ENCODE results near the gene VIPR1. TPM values are rescaled to one million over a fixed set of nuclear protein-coding genes. Genes with fewer than 3 reads are reported as not detected.
A peak's percentile ranks its signal among the peaks of the same experiment; 100 is the strongest.

VIPR1 gene
- total RNA-seq (2021) = 7.1 to 9.4 TPM (median 7.2 TPM) in 3 replicates
- percentile 46 among the genes with signal in this experiment for Bru-seq, nascent RNA
- long read RNA-seq, experiment 1, transcript VIPR1-201 (13 exons, 2,773 nt) = major isoform, 7 of 14 reads
- long read RNA-seq, experiment 1, partial matches to known transcripts = 3 of 14 reads
- long read RNA-seq, experiment 1, other reads (novel, unspliced or antisense) = 4 of 14 reads
- long read RNA-seq, experiment 2, partial matches to known transcripts = 1 of 10 reads
- long read RNA-seq, experiment 2, other reads (novel, unspliced or antisense) = 7 of 10 reads
- long read RNA-seq, experiment 3 = 0 reads

GRCh38 chr3:42502429-42503250 lies at the start of gene VIPR1:
TSS of gene VIPR1 (plus strand) at chr3:42502643. CDS start at chr3:42502736, 93 bp downstream.
- no peak within 1 kb of the TSS for H3K27ac Mint-ChIP-seq
- H3K27me3 Mint-ChIP-seq (ENCODE audit: low read depth) = peaks cover 63% of the 10 kb centered on the region
- ChIA-PET POLR2A (interaction anchor here (0.9 to 2.1 kb wide), 6 partner anchors 13 to 328 kb away, joined by 3 to 9 read pairs (median 3); no protein-coding TSS in a partner anchor), CTCF (interaction anchor here (0.5 to 4.2 kb wide), 23 partner anchors 9 to 551 kb away, joined by 3 to 42 read pairs (median 5); no protein-coding TSS in a partner anchor)
- peaks cover 41% of the 10 kb centered on the region for H3K4me1 Mint-ChIP-seq
- TF ChIP-seq KAT7 (CRISPR knock-in tag; IDR thresholded peaks at IDR 0.05; ENCODE audit: borderline replicate concordance) (0 out of 2 replicates have a peak, but pooled peaks have one; percentile 49), NFYB (CRISPR knock-in tag; conservative IDR thresholded peaks at IDR 0.05; ENCODE audit: low read depth) (peak; percentile 91), ZNF219 (CRISPR knock-in tag; IDR thresholded peaks at IDR 0.05; ENCODE audit: borderline replicate concordance) (no peak), SP1 (CRISPR knock-in tag; conservative IDR thresholded peaks at IDR 0.05) (peak; percentile 87), ELF4 (CRISPR knock-in tag; IDR thresholded peaks at IDR 0.05; ENCODE audit: low read depth) (no peak)
- H3K9me3 Mint-ChIP-seq = no peaks in the 10 kb centered on the region
- no peaks in the 10 kb centered on the region for H3K36me3 Mint-ChIP-seq
- peak; percentile 92 for ATAC-seq
- peak; percentile 95 for DNase-seq (ENCODE audit: low spot score)
- H3K4me3 Mint-ChIP-seq = peak within 1 kb of the TSS; percentile 88

- TF ChIP-seq MXD4 (CRISPR knock-in tag; IDR thresholded peaks at IDR 0.05; ENCODE audit: borderline replicate concordance) = no peak
- TF ChIP-seq ZSCAN18 (CRISPR knock-in tag; IDR thresholded peaks at IDR 0.05) = no peak
- no peak for TF ChIP-seq ZNF512 (CRISPR knock-in tag; IDR thresholded peaks at IDR 0.05; ENCODE audit: borderline replicate concordance)
- no peak for TF ChIP-seq ATF2 (CRISPR knock-in tag; IDR thresholded peaks at IDR 0.05; ENCODE audit: borderline replicate concordance, low read depth)
- no peak for TF ChIP-seq STAT6 (CRISPR knock-in tag; conservative IDR thresholded peaks at IDR 0.05; ENCODE audit: low read depth)
- no peak for TF ChIP-seq ZNF671 (CRISPR knock-in tag; IDR thresholded peaks at IDR 0.05)
- TF ChIP-seq E2F1 (CRISPR knock-in tag; IDR thresholded peaks at IDR 0.05) = no peak
- no peak for TF ChIP-seq EMX1 (CRISPR knock-in tag; IDR thresholded peaks at IDR 0.05)
- TF ChIP-seq ATF1 (CRISPR knock-in tag; IDR thresholded peaks at IDR 0.05) = no peak
- Mint-ChIP-seq H3K27ac (no peak overlapping the region), H3K27me3 (ENCODE audit: low read depth) (peaks cover 8% of the 10 kb centered on the region), H3K4me1 (peaks cover 3% of the 10 kb centered on the region; the same call in 1 of the 2 replicates), H3K9me3 (peaks cover 10% of the 10 kb centered on the region), H3K36me3 (no peaks in the 10 kb centered on the region), H3K4me3 (no peak overlapping the region)
- no peak for DNase-seq (ENCODE audit: low spot score)
- ChIA-PET CTCF (interaction anchor here (1.0 to 1.1 kb wide), 2 partner anchors 13 to 46 kb away, joined by 3 read pairs; partner anchors contain the start of gene VIPR1), POLR2A (no interaction called here)
- no peak for ATAC-seq
Measured at GRCh38 chr3:42456211-42456610, 46.2 kb upstream of the VIPR1 start.
